HCT116 (cell line): ENCODE data around the gene TBC1D17. TPM values are rescaled to one million over a fixed set of nuclear protein-coding genes. Genes with fewer than 3 reads are reported as not detected.

Experiments
- ATAC-seq: fragments of 200-7000 bp; cut with Tn5 transposase; 2 replicates; pipeline ENCODE4 v1.9.1; 2020; ENCODE audit warnings: mild to moderate bottlenecking, moderate library complexity
- BruUV-seq: library from RNA; stranded (reverse); fragments of 400-500 nt; replicated peaks from 2 replicates; lab custom pipeline; 2021; lab: Mats Ljungman, UMichigan
- CTCF ChIA-PET: fragments of 300-600 bp; sonication (Branson Sonifier 250); formaldehyde crosslinking; loops from one replicate; lab custom pipeline; 2021; ENCODE audit warnings: antibody characterized with exemption; lab: Charles Lee
- POLR2A ChIA-PET: fragments of 300-600, 350-600 bp; sonication (Branson Sonifier 250); formaldehyde crosslinking; loops from one replicate; lab custom pipeline; 2021; ENCODE audit warnings: antibody characterized with exemption; lab: Charles Lee
- RAD21 ChIA-PET, 2 experiments: fragments of 300-600 bp; sonication (Branson Sonifier 250); formaldehyde crosslinking; loops; one replicate each; lab custom pipeline; 2023; ENCODE audit warnings: low total read pairs in 2 of 2; ENCODE audit not compliant: uncharacterized antibody in 2 of 2, unreplicated experiment in 2 of 2, low non-redundant PET in 1 of 2; lab: Charles Lee
- DNase-seq: peaks from one replicate; pipeline ENCODE4 v3.0.0-alpha.2; 2010; ENCODE audit warnings: low read depth, low spot score
- H2AFZ ChIP-seq: fragments of 200-600 bp; shearing (Covaris generic), sonication (generic); 2 replicates; pipeline ENCODE4 v1.6.1; 2017; ENCODE audit warnings: low read depth, mixed run types, mixed read lengths, antibody characterized with exemption, low read length; ENCODE audit not compliant: poor library complexity, severe bottlenecking
- H3K27ac ChIP-seq: 2 replicates; pipeline ENCODE4 v1.5.1; 2012; ENCODE audit warnings: low read depth, low read length
- H3K27me3 ChIP-seq: fragments of 200-600 bp; sonication (generic); 2 replicates; pipeline ENCODE4 v1.6.1; 2016; ENCODE audit warnings: mixed run types, low read length, mixed read lengths; ENCODE audit not compliant: insufficient read depth
- H3K36me3 ChIP-seq, 2 experiments: fragments of 200-500 bp in 1 of 2; fragments of 200-600 bp in 1 of 2; sonication (Bioruptor generic) in 1 of 2; sonication (generic) in 1 of 2; 2 replicates each; pipeline versions ENCODE4 v1.5.1 to v1.6.1; 2014 to 2016; ENCODE audit warnings: low read length in 2 of 2, inconsistent platforms in 1 of 2, mixed read lengths in 1 of 2, mixed run types in 1 of 2; ENCODE audit not compliant: insufficient read depth in 2 of 2, control insufficient read depth in 1 of 2
- H3K4me1 ChIP-seq, 2 experiments: fragments of 200-600 bp in 1 of 2; sonication (generic) in 1 of 2; 2 replicates each; pipeline versions ENCODE4 v1.5.1 to v1.6.1; 2012 to 2017; ENCODE audit warnings: low read length in 2 of 2, inconsistent platforms in 1 of 2, mild to moderate bottlenecking in 1 of 2, mixed read lengths in 1 of 2, mixed run types in 1 of 2, moderate library complexity in 1 of 2; ENCODE audit not compliant: insufficient read depth in 2 of 2, control insufficient read depth in 1 of 2
- H3K4me2 ChIP-seq: fragments of 200-600 bp; sonication (generic); 2 replicates; pipeline ENCODE4 v1.6.1; 2017; ENCODE audit warnings: mixed run types, low read length, mixed read lengths
- H3K4me3 ChIP-seq, 2 experiments: fragments of 200-600 bp in 1 of 2; sonication (generic) in 1 of 2; replicated peaks in 1 of 2; 2 replicates each; pipeline ENCODE4 v1.5.1; 2011 to 2016; ENCODE audit warnings: low read length in 2 of 2, control low read depth in 1 of 2, low read depth in 1 of 2, mild to moderate bottlenecking in 1 of 2, mixed read lengths in 1 of 2, mixed run types in 1 of 2
- H3K79me2 ChIP-seq: fragments of 200-600 bp; sonication (generic); 2 replicates; pipeline ENCODE4 v1.6.1; 2017; ENCODE audit warnings: mild to moderate bottlenecking, mixed run types, low read length, moderate library complexity, mixed read lengths; ENCODE audit not compliant: insufficient read depth
- H3K9ac ChIP-seq: fragments of 200-600 bp; sonication (generic); 2 replicates; pipeline ENCODE4 v1.6.1; 2016; ENCODE audit warnings: low read length, mixed read lengths
- H3K9me2 ChIP-seq: fragments of 200-600 bp; sonication (generic), shearing (Covaris generic); 2 replicates; pipeline ENCODE4 v1.6.1; 2017; ENCODE audit warnings: mixed run types, mild to moderate bottlenecking, moderate library complexity; ENCODE audit not compliant: insufficient read depth
- H3K9me3 ChIP-seq, 2 experiments: fragments of 200-500 bp in 1 of 2; fragments of 200-600 bp in 1 of 2; sonication (Bioruptor generic) in 1 of 2; sonication (generic) in 1 of 2; 2 replicates each; pipeline ENCODE4 v1.6.1; 2014 to 2017; ENCODE audit warnings: low read length in 2 of 2, mixed read lengths in 2 of 2, inconsistent platforms in 1 of 2, low read depth in 1 of 2, mild to moderate bottlenecking in 1 of 2, mixed run types in 1 of 2, moderate library complexity in 1 of 2; ENCODE audit not compliant: control insufficient read depth in 1 of 2, insufficient read depth in 1 of 2
- H4K20me1 ChIP-seq: fragments of 200-600 bp; sonication (generic), shearing (Covaris generic); 2 replicates; pipeline ENCODE4 v1.6.1; 2017; ENCODE audit warnings: mixed run types, mild to moderate bottlenecking, moderate library complexity; ENCODE audit not compliant: insufficient read depth
- RAD21 ChIP-seq: IDR thresholded peaks from 2 replicates; pipeline ENCODE4 v1.6.1; 2012; ENCODE audit warnings: low read depth, mild to moderate bottlenecking
- TCF7L2 ChIP-seq: IDR thresholded peaks from 2 replicates; pipeline ENCODE4 v1.7.0; 2011; ENCODE audit warnings: borderline replicate concordance, inconsistent platforms; ENCODE audit not compliant: insufficient read depth, insufficient read length; ENCODE audit errors: extremely low read depth
- intact Hi-C: fragments of 100-400 bp; cut with micrococcal nuclease; formaldehyde crosslinking; loops from 2 replicates; pipeline ENCODE4 v1.10.0; 2022
- microRNA-seq: library from miRNA; unstranded; fragments of <30 nt; microRNA quantifications from one replicate; pipeline ENCODE4, GENCODE V29; 2016; ENCODE audit warnings: borderline number of aligned reads
- total RNA-seq: library from RNA; stranded (reverse); gene quantifications from one replicate; pipeline ENCODE4 v1.2.1, GENCODE V29; 2021; ENCODE audit not compliant: unreplicated experiment
- TF ChIP-seq, protein P1 (sequence below), 3 experiments: fragments of 200-600 bp in 1 of 3; sonication (generic) in 1 of 3; IDR thresholded peaks in 2 of 3; conservative IDR thresholded peaks in 1 of 3; 2 replicates each; pipeline ENCODE4 v1.5.1; 2012 to 2017; ENCODE audit warnings: low read depth in 2 of 3, low read length in 2 of 3, antibody characterized with exemption in 1 of 3, borderline replicate concordance in 1 of 3, control low read depth in 1 of 3, mild to moderate bottlenecking in 1 of 3, mixed read lengths in 1 of 3, mixed run types in 1 of 3, moderate library complexity in 1 of 3; ENCODE audit not compliant: insufficient read depth in 1 of 3

Gene TBC1D17
- total RNA-seq, 1 experiment from 2014 or later, result 32.9 TPM

GRCh38 chr19:49936549-49936948, 59.0 kb downstream of the TBC1D17 start (continued):
- TF ChIP-seq, protein P1, sequence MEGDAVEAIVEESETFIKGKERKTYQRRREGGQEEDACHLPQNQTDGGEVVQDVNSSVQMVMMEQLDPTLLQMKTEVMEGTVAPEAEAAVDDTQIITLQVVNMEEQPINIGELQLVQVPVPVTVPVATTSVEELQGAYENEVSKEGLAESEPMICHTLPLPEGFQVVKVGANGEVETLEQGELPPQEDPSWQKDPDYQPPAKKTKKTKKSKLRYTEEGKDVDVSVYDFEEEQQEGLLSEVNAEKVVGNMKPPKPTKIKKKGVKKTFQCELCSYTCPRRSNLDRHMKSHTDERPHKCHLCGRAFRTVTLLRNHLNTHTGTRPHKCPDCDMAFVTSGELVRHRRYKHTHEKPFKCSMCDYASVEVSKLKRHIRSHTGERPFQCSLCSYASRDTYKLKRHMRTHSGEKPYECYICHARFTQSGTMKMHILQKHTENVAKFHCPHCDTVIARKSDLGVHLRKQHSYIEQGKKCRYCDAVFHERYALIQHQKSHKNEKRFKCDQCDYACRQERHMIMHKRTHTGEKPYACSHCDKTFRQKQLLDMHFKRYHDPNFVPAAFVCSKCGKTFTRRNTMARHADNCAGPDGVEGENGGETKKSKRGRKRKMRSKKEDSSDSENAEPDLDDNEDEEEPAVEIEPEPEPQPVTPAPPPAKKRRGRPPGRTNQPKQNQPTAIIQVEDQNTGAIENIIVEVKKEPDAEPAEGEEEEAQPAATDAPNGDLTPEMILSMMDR (IDR thresholded peaks at IDR 0.05 in 2 of 3, conservative IDR thresholded peaks at IDR 0.05 in 1 of 3; ENCODE audit: borderline replicate concordance in 1 of 3, insufficient read depth in 1 of 3, low read depth in 2 of 3, low read length in 2 of 3), result no peak

GRCh38 chr19:49937750-49938381, 60.4 kb downstream of the TBC1D17 start:
- ChIA-PET RAD21 (no interaction called here), POLR2A (no interaction called here), CTCF (interaction anchor here (1.0 to 1.3 kb wide), 3 partner anchors 9 to 198 kb away, joined by 3 to 8 read pairs (median 4); no protein-coding TSS in a partner anchor)
- H3K4me1 ChIP-seq, result peaks cover 9 to 10% of the 10 kb centered on the region in 2 experiments; a peak in 3 of 4 replicates
- H4K20me1 ChIP-seq, result no peaks in the 10 kb centered on the region
- peak overlapping the region; percentile 77 for H3K4me2 ChIP-seq
- ATAC-seq (peak; percentile 89), DNase-seq (peak; percentile 59)
- H3K9ac ChIP-seq, result no peak overlapping the region
- no TSS peak for BruUV-seq
- no peaks in the 10 kb centered on the region for H3K9me3 ChIP-seq
- peak overlapping the region; percentile 41 to 52 for H3K4me3 ChIP-seq
- no peaks in the 10 kb centered on the region for H3K9me2 ChIP-seq
- intact Hi-C loops, result loop anchor here (1.0 kb wide), 1 partner anchor 45 kb away; no protein-coding TSS in a partner anchor
- no peaks in the 10 kb centered on the region for H3K27me3 ChIP-seq
- TF ChIP-seq TCF7L2, result no peak
- TF ChIP-seq RAD21, result peak; percentile 99
- TF ChIP-seq, protein P1 (IDR thresholded peaks at IDR 0.05 in 2 of 3, conservative IDR thresholded peaks at IDR 0.05 in 1 of 3; ENCODE audit: borderline replicate concordance in 1 of 3, insufficient read depth in 1 of 3, low read depth in 2 of 3, low read length in 2 of 3), result peak; percentile 95 to 97 (median 97)
- peak overlapping the region; percentile 75 for H2AFZ ChIP-seq
- 0 out of 2 replicates have a peak overlapping the region, but pooled peaks have one; percentile 20 for H3K27ac ChIP-seq
- H3K36me3 ChIP-seq, result peaks cover 0 to 6% of the 10 kb centered on the region in 2 experiments; a peak in 1 of 4 replicates
- H3K79me2 ChIP-seq, result no peaks in the 10 kb centered on the region

Small RNAs within 50 kb of the gene (microRNA-seq; reads per million reads assigned to microRNA genes)
- gene MIR4749, result 5.6 reads per million, percentile 13 among the genes with 10 or more reads in this experiment
- 1.2 reads per million for gene MIR4750
- 1.2 reads per million for gene MIR6800

Other genes with a start within 250 kb of the TBC1D17 start
- 55.9 TPM for gene RRAS, start 237.6 kb upstream of the TBC1D17 start, total RNA-seq
- gene SCAF1, start 235.5 kb upstream of the TBC1D17 start, total RNA-seq, result 96.8 TPM
- 129 TPM for gene IRF3, start 211.8 kb upstream of the TBC1D17 start, total RNA-seq
- 93.9 TPM for gene BCL2L12, start 211.8 kb upstream of the TBC1D17 start, total RNA-seq
- gene PRMT1, start 200.4 kb upstream of the TBC1D17 start, total RNA-seq, result 428 TPM
- 12.1 TPM for gene ADM5, start 188.1 kb upstream of the TBC1D17 start, total RNA-seq
- gene CPT1C, start 186.6 kb upstream of the TBC1D17 start, total RNA-seq, result 12.0 TPM
- gene TSKS, start 114.4 kb upstream of the TBC1D17 start, total RNA-seq, result 0.76 TPM
- 102 TPM for gene AP2A1, start 110.7 kb upstream of the TBC1D17 start, total RNA-seq
- gene FUZ, start 64.4 kb upstream of the TBC1D17 start, total RNA-seq, result 1.1 TPM
- 77.7 TPM for gene MED25, start 59.4 kb upstream of the TBC1D17 start, total RNA-seq
- 236 TPM for gene PTOV1, start 26.5 kb upstream of the TBC1D17 start, total RNA-seq
- 129 TPM for gene PNKP, start 10.1 kb upstream of the TBC1D17 start, total RNA-seq
- 70.6 TPM for gene AKT1S1, start 347 bp upstream of the TBC1D17 start, total RNA-seq
- gene IL4I1, start 19.2 kb downstream of the TBC1D17 start, total RNA-seq, result 0.71 TPM
- 28.2 TPM for gene ATF5, start 51.5 kb downstream of the TBC1D17 start, total RNA-seq
- 85.2 TPM for gene NUP62, start 51.8 kb downstream of the TBC1D17 start, total RNA-seq
- not detected for gene SIGLEC11, start 83.5 kb downstream of the TBC1D17 start, total RNA-seq
- gene VRK3, start 147.7 kb downstream of the TBC1D17 start, total RNA-seq, result 44.0 TPM
- gene ZNF473, start 148.3 kb downstream of the TBC1D17 start, total RNA-seq, result 19.8 TPM